Stimulated activated CD8-positive, alpha-beta memory T cell treated with anti-CD3 and anti-CD28 coated beads, Interleukin-12 subunit alpha, Interleukin-12 subunit beta, amount 100 ng/mL, for 24 hours (primary cell): ENCODE results near the gene ATP5PB.

Experiments used
- DNase-seq: peaks from one replicate; pipeline ENCODE4 v3.0.0-alpha.2; 2020; ENCODE audit errors: extremely low read depth

ATP5PB gene

DNA sequence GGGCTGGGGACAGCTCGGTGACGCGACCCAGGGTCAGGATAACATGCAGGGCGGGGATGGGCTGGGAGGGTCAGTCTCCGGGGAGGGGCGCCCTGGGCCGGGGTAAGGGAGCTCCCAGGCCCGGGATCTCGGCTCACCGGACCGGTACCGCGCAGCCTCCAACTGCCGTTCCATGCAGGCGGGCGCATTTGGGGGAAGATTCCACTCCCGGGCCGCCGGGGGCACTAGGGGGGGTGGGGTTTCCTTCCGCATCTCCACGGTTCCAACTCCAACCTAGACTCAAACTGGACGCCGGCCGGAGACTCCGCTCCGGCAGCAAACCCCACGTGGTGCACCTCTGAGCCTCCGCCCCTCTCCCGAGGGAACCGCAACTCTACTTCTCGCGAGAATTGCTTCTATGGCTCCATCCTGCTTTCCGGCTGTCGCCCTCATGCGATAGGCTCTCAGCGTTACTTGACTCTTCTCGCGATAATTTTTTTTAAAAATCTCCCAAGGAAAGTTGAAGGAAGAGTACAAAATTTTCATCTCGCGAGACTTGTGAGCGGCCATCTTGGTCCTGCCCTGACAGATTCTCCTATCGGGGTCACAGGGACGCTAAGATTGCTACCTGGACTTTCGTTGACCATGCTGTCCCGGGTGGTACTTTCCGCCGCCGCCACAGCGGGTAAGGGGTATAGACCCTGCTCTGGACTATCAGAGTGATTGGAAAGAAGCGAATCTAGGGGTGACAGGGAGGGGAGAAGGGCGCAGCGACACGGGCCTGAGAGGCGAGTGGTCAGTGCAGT is at the start of gene ATP5PB, which contains the start of gene WDR77:
Gene ATP5PB (plus strand): TSS at position 547 of the 785 bp plus-strand sequence. CDS start 78 bp downstream, at position 625.
Gene WDR77 (minus strand): TSS at position 339 of the 785 bp plus-strand sequence. CDS start 87 bp downstream, at position 252.
- peak; percentile 75 for DNase-seq

DNA sequence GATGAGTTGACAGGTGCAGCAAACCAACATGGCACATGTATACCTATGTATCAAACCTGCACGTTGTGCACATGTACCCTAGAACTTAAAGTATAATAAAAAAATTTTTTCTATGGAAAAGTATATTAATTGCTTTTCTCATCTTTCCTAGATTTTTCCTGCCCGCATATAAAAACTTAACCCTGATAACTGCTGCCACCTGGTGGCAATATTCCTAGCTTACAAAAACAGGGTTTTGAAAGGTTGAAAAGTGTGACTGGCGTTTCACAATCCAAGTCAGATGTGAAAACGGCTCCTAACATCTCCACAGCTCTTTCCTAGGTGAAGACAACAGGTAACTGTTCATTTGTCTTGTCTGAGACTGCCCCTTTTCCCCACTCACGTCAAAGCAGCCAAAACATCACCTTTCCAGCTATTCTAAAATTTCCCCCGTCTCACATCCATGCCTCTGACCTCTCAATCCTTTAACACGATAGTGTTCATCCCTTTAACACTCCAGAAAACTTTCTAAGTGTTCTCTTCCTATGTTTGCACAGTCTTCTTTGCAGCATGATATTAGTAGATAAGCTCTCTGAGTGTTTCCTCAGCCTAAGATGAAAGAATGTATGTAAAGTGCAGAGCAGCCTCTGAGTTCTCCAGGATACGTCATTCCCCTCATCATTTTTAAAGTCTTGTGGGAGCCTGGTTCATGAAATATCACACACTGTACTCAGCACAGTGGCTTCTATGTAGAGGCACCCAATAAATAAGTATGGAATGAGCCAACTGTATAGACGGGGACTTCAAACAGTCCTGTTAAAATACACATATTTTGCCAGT is 49.3 kb upstream of the ATP5PB start:
- no peak for DNase-seq

- no peak for DNase-seq
These were observed 47.2 kb upstream of the ATP5PB start for GRCh38 chr1:111402083-111402482.

GRCh38 chr1:111404588-111404987 is 44.7 kb upstream of the ATP5PB start:
- no peak for DNase-seq

DNA sequence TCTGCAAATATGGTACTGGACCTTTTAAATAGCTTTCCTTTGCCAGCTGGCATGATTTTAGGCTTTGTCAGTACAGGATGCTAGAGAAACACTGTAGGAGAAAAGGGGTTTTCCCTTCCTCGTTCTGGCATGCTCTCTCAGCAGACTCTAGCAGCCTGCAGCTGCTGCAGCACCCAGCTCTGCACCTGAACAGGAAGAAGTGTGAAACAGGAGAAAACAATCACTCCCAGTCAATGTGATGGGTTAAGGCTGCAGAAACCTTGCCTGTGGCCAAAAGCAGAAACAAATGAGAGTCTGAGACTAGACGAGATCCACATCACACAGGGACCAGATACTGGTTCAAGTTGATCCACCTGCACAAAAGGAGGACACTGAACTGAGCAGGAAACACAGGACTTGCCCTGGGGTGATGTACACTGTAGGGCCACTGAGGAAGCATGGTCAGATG is 42.9 kb upstream of the ATP5PB start:
- DNase-seq, result no peak

DNA sequence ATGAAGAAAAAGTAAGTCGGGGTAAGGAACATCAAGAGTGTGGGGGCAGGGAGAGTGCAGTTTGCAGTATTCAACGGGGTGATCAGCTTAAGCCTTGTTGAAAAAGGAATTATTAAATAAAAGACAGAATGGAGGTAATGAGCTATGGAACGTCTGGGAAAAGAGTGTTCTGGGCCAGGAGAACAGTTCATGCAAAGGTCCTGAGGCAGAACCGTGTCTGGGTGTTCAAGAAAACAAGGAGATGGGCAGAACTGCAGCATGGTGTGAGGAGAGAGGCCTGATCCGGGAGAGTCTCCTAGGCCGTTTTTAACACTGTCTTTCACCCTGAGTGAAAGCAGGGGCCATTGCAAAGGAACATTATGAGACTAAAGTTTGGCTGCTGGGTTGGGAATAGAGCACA is 42.0 kb upstream of the ATP5PB start:
- no peak for DNase-seq

GRCh38 chr1:111412839-111413238 is 36.4 kb upstream of the ATP5PB start:
- no peak for DNase-seq

DNA sequence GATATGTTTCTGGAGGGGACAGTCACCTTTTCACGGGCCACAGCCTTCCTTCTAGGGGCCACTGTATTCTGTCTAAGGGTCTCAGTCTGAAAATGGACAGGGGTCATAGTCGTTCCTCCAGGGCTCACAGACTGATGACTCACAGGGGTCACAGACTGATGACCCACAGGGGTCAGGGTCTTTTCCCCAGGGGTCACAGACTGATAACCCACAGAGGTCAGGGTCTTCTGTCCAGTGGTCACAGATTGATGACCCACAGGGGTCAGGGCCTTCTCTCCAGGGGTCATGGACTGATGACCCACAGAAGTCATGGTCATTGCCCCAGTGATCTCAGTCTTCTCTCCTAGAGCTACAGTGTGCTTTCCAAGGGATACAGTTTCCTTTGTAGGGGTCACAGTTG is 34.5 kb upstream of the ATP5PB start:
- no peak for DNase-seq

DNA sequence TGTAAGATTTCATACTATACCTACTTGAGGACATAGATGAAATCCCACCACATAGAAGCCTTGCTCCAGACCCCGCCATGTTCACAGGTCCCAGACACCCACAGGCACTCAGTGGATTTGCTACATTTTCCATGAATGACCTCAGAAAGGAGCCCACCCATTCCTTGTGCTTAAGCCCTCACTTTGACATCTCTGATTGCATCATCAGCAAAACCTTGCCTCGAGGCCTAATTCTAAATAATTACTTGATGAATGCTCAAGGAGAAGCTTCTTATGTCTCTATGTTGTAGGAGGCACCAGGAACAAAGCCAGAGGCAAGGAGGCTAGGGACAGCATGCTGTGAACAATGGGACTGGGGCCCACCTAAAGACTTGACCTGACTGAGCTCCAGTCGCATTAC is 33.8 kb upstream of the ATP5PB start:
- no peak for DNase-seq

GRCh38 chr1:111417755-111418154 is 31.5 kb upstream of the ATP5PB start:
- DNase-seq, result no peak

- no peak for DNase-seq
These were observed 30.2 kb upstream of the ATP5PB start for GRCh38 chr1:111419037-111419436.

GRCh38 chr1:111420377-111420776 is 28.9 kb upstream of the ATP5PB start:
- no peak for DNase-seq

DNA sequence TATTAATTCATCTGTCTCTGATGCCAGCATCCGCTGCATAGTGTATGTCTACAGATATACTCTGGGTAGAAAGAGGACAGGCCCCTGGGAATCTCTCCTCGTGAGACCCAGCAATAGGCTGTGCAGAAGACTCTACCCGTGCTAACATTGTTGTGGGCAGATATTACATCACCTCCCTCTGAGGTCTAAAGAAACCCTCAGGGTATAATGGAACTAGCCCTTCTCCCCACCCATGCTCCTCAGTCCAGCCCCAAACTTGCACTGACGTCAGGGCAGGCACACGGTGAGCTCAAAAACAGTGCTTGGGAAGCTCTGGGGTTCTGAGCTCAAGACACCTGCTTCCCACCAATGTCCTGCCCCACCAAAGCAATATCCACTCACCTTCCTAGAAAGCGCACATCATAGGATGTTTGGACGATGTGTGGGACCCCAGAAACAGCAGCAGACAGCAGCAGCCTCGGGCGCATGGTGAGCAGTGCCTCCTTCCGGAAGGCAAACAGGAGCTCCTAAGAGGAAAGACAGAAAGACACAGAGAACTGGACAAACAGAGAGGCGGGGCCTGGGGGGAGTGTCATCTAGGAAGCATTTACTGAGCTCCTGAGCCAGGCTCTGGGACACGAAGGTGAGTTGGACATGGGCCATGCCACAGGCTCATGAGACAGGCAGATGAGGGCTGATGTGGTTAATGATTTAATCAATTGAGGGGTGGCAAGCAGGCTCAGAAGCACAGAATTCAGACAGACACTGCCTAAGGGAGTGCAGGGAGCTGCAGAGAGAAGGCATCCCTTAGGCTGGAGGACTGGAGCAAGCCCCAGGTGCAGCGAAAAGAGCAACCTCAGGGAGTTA is 26.5 kb upstream of the ATP5PB start:
- no peak for DNase-seq

DNA sequence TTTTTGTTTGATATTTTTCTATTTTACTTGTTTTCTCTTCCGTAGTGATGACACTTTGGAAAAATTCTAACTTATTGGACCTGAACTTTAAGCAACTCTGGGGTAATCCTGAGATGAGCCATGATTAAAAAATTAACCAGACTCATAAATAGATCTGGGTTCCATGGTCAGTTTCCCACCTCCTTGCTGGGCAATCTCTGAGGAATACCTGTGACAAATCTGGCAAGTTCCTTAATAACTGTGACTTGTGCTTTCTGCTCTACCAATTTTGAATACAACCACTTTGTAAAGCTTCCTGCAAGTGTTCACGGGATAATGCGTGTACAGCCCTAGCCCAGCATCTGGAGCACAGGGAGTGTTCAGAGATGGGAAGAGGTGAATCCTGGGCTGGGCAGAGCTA is 25.0 kb upstream of the ATP5PB start:
- DNase-seq, result no peak

DNA sequence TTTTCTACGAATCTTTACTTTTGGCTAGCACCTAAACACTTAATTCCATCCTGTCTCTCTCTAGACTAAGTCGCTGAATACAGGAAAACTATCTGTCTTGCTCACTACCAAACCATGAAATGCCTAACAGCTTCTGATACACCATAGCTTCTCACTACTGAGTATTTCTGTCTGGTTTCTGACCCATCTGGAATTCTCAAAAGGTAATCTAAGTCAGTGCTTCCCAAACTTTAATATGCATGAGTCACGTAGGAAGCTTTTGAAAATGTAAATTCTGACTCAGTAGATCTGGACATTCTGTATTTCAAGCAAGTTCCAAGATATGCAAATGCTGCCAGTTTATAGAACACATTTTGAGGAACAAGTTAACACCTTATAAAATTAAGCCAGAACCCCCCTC is 12.5 kb upstream of the ATP5PB start:
- no peak for DNase-seq

- DNase-seq, result no peak
These were observed 9.6 kb upstream of the ATP5PB start for GRCh38 chr1:111439461-111440351.

GRCh38 chr1:111441573-111442192 is 7.6 kb upstream of the ATP5PB start:
- DNase-seq, result no peak

DNA sequence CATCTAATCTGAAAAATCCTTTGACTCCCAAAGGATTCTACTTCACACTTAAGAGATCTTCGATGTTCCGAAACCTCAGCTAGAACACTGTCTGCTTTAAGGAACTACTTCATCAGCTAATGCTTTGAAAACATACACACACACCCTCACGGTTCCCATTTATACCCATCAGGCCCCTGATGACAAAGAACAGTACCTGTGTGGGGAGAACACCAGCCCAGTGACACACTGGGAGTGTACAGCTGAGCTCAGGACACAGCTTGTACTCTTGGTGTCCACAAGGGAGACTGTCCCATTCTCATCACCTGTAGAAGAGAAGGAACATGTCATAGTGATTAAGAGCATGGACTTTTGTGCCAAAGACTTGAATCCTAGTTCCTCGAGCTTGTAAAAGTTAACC is 6.8 kb upstream of the ATP5PB start:
- DNase-seq, result no peak

- no peak for DNase-seq
These were observed 5.2 kb upstream of the ATP5PB start for GRCh38 chr1:111444031-111444430.

- no peak for DNase-seq
These were observed 2.7 kb upstream of the ATP5PB start for GRCh38 chr1:111446546-111446945.
